Activated CD8-positive, alpha-beta memory T cell treated with anti-CD3 and anti-CD28 coated beads for 36 hours (primary cell): Measurements from ENCODE around the gene ZCCHC24. TPM values are rescaled to one million over a fixed set of nuclear protein-coding genes. Genes with fewer than 3 reads are reported as not detected.

Source experiments
- CTCF ChIA-PET: fragments of 350-600 bp; sonication (Branson Sonifier 250); formaldehyde crosslinking; loops from one replicate; lab custom pipeline; 2021; ENCODE audit warnings: antibody characterized with exemption; lab: Charles Lee
- POLR2A ChIA-PET: fragments of 350-600 bp; sonication (Branson Sonifier 250); formaldehyde crosslinking; loops from one replicate; lab custom pipeline; 2021; ENCODE audit warnings: antibody characterized with exemption; lab: Charles Lee
- total RNA-seq, 2 experiments: library from RNA; stranded (reverse); gene quantifications; one replicate each; pipeline ENCODE4 v1.2.3, GENCODE V29; 2021

Gene ZCCHC24
- total RNA-seq, 2 experiments from 2014 or later: 1.3 to 1.5 TPM

DNA sequence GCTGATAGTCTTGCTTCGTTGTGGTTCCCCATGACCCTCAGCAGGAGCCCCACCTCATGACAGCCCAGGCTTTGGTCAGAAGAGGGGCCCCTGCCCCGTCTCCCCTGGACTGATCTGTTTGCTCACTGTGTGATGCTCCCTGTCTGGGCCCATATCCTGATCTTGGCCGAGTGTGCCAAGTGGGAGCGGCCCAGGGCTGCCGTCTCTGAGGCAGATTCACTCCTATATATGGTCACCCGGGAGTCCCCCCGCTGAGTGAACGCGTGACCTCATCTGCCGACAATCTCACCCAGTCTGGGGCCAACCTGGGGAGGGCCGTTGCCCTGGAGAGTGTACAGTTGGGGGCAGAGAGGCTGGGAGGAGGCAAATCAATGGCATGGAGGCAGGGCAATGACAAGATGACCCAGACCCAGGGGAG lies 63.6 kb downstream of the ZCCHC24 start:
- CTCF ChIA-PET: interaction anchor here (1.8 kb wide), 1 partner anchor 8 kb away, joined by 5 read pairs; no protein-coding TSS in a partner anchor

DNA sequence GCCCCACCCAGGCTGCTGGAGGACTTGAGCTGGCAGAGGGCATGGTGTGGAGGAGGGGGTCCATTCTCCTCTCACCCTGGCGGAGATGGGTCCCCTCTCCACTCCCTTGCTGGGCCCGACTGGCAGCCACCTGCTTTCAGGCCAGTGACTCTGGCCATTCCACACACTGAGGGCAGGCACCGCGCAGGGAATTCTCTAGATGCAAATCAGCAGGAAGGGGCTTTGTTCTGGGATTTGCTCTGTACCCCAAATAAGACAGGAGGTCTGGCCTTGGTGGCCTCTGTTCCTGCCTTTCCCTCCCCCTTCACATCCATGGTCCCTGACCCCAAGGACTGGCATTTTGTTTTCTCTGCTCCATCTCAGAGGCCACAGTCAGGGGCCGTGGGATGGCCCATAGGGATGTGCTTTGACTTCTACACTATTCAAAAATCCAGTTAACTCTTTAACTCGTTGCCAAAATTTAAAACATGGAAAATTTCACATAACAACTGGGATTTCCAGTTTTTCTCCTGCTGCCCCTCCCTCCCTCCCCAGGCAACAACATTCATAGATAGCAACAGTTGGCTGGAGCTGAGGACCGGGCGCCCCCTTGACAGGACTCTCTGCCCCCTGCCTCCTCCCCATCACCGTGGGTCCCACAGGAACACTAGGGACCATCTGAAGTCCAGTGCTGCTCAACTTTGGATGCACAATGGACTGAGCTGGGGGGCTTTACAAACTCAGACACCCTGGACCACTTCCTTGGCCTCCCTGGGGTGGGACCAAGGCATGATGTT lies 64.3 kb downstream of the ZCCHC24 start:
- CTCF ChIA-PET: interaction anchor here (0.6 kb wide), 1 partner anchor 86 kb away, joined by 3 read pairs; no protein-coding TSS in a partner anchor

More for the DNA sequence above, 63.6 kb downstream of the ZCCHC24 start:
- POLR2A ChIA-PET: no interaction called here

GRCh38 chr10:79380125-79380945 lies 65.1 kb downstream of the ZCCHC24 start:
- POLR2A ChIA-PET: no interaction called here
- CTCF ChIA-PET: interaction anchor here (0.6 kb wide), 1 partner anchor 87 kb away, joined by 3 read pairs; no protein-coding TSS in a partner anchor

More for the DNA sequence above, 64.3 kb downstream of the ZCCHC24 start:
- POLR2A ChIA-PET: no interaction called here

DNA sequence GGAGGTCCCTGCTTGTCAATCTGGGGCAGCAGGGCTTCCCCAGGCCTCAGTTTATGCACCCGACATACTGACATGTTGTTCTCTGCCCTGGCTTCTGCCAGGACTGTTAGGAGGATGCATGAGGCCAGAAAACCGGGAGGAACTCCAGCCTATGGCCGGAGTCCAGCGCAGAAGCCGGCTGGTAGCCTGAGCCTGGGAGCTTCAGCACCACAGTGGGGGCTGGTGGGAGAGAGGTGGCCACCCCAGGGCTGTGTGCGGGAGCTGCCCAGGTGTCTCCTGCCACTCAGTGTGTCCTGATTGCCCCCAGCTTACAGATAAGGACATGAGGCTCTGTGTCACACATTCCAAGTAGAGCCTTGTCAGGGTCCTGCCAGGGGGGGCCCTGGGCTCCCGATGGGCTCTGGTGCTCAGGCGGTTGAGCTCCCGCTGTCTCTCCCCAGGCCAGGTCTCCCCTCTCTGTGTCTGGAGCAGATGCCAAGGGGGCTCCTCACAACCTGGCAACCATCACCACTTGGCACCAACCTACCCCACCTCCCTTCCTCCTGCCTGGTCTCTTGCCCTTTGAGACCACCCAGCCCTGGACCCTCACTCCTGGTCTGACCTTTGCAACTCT lies 65.8 kb downstream of the ZCCHC24 start:
- ChIA-PET POLR2A (no interaction called here), CTCF (no interaction called here)

GRCh38 chr10:79378647-79379511 lies 66.5 kb downstream of the ZCCHC24 start:
- POLR2A ChIA-PET: no interaction called here
- CTCF ChIA-PET: no interaction called here

GRCh38 chr10:79378383-79378646 lies 67.1 kb downstream of the ZCCHC24 start:
- CTCF ChIA-PET: no interaction called here
- POLR2A ChIA-PET: no interaction called here

DNA sequence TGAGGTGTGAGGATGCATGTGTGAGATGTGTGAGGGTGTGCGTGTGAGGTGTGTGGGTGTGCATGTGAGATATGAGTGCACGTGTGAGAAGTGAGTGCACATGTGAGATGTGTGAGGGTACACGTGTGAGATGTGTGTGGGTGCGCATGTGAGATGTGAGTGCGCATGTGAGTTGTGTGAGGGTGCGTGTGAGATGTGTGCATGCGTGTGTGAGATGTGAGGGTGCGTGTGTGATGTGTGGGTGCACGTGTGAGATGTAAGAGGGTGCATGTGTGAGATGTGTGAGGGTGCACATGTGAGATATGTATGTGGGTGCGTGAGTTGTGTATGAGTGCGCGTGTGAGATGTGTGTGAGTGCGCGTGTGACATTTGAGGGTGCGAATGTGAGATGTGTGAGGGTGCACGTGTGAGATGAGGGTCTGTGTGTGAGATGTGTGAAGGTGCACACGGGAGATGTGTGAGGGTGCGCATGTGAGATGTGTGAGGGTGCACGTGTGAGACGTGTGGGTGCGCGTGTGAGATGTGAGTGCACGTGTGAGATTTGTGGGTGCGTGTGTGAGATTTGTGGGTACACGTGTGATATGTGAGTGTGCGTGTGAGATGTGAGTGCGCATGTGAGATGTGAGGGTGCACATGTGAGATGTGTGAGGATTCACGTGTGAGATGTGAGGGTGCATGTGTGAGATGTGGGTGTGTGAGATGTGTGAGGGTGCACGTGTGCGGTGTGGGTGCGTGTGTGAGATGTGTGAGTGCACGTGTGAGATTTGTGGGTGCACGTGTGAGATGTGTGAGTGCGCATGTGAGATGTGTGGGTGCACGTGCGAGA lies 67.7 kb downstream of the ZCCHC24 start:
- ChIA-PET POLR2A (no interaction called here), CTCF (no interaction called here)

DNA sequence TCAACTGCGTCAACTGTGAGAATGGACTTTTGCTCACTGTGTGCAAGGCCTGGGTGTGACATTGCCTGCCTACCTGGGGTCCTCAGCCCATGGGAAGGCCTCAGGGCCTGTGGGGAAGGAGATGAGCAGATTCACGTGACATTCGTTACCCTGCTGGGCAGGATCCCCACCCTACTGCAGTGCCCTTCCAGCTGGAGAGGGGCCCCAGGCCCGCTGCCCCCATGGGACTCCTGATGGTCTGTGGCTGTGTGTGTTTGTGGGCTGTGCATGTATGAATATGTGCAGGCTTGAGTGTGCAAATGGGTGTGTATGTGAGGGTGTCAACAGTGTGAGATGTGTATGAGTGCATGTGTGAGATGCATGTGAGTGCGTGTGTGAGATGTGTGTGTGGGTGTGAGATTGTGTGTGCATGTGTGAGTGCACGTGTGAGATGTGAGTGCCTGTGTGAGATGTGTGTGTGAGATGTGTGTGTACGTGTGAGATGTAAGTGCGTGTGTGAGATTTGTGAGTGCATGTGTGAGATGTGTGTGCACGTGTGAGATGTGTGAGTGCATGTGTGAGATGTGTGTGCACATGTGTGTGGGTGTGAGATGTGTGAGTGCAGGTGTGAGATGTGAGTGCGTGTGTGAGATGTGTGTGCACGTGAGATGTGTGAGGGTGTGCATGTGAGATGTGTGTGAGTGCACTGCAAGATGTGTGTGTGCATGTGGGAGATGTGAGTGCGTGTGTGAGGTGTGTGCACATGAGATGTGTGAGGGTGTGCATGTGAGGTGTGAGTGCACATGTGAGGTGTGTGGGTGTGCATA lies 68.5 kb downstream of the ZCCHC24 start:
- ChIA-PET CTCF (interaction anchor here (3.8 to 4.9 kb wide), 2 partner anchors 18 to 111 kb away, joined by 15 to 21 read pairs; no protein-coding TSS in a partner anchor), POLR2A (no interaction called here)

DNA sequence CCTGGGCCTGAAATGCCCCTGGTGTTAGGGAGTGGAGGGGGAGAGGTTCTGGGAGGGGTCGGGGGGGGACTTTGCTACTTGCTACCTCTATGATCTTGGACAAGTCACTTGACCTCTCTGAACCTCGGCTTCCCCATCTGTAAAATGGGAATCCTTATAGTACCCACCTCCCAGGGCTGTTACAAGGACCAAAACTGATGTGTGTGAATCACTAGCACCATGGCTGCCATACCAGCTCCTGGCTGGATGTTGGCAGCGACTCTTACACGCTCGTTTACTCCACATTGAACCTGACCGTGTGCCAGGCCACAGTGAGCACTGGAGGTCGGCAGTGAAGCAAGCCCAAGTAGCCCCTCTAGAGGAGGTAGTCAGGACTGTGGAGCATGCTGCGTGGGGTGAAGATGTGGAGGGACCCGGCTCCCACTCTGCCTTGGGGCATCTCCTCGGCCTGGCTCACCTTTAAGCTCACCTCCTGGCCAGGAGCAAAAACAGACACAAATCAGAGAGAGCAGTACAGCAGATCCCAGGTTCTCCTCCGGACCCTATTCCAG lies 69.3 kb downstream of the ZCCHC24 start:
- CTCF ChIA-PET: interaction anchor here (3.8 to 4.9 kb wide), 2 partner anchors 17 to 112 kb away, joined by 15 to 21 read pairs; no protein-coding TSS in a partner anchor

DNA sequence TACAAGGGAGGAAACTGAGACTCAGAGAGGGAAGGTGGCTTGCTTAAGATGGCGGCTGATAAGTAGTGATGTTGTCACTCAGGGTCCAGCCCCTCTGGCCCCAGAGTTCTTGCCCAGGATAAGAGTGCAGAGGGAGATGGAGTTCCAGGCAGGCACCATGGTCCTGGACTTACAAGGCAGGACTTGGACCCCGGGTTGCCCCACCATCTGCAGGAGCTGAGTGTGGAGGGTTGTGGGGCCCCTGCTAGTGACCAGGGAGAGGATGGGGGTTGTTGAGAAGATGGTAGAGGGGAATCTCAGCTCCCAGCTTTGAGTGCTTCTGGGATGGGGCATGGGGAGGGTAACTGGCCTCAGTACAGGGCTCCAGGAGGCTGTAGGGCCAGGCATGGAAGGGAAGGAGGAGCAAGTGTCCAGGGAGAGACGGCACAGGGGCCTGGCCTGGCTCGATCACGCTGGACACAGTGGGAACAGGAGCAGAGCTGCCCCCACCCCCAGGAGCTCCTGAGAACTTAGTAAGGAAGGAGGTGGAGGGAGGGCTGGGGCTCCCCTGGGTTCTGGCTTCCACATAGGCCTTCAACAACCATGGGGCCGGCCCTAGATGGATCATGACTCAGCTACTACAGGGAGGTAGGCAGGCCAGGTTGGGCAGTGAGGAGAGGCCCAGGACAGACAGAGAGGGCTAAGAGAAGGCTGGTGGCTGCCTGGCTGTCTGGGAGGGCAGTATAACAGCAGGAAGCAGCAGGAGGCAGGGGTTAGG lies 69.9 kb downstream of the ZCCHC24 start:
- POLR2A ChIA-PET: no interaction called here

More for the DNA sequence above, 69.3 kb downstream of the ZCCHC24 start:
- POLR2A ChIA-PET: no interaction called here

GRCh38 chr10:79374312-79375191 lies 70.9 kb downstream of the ZCCHC24 start:
- CTCF ChIA-PET: interaction anchor here (0.5 to 4.9 kb wide), 19 partner anchors 8 to 1108 kb away, joined by 3 to 21 read pairs (median 4); no protein-coding TSS in a partner anchor
- POLR2A ChIA-PET: no interaction called here

More for the DNA sequence above, 69.9 kb downstream of the ZCCHC24 start:
- CTCF ChIA-PET: interaction anchor here (1.8 to 4.9 kb wide), 3 partner anchors 17 to 112 kb away, joined by 4 to 21 read pairs (median 15); no protein-coding TSS in a partner anchor

- ChIA-PET POLR2A (no interaction called here), CTCF (interaction anchor here (0.8 to 4.9 kb wide), 5 partner anchors 14 to 115 kb away, joined by 4 to 21 read pairs (median 15); no protein-coding TSS in a partner anchor)
These were observed 72.6 kb downstream of the ZCCHC24 start for GRCh38 chr10:79372871-79373270.

- CTCF ChIA-PET: no interaction called here
- POLR2A ChIA-PET: no interaction called here
These were observed 77.8 kb downstream of the ZCCHC24 start for GRCh38 chr10:79367426-79368189.

- ChIA-PET CTCF (interaction anchor here (1.3 kb wide), 1 partner anchor 13 kb away, joined by 4 read pairs; no protein-coding TSS in a partner anchor), POLR2A (no interaction called here)
These were observed 83.6 kb downstream of the ZCCHC24 start for GRCh38 chr10:79361726-79362397.
